ENCODE measurements around the gene KLHL13. TPM values are rescaled to one million over a fixed set of nuclear protein-coding genes. Genes with fewer than 3 reads are reported as not detected.

KLHL13 gene
- total RNA-seq, 1 experiment from 2014 or later: 0.82 TPM

DNA sequence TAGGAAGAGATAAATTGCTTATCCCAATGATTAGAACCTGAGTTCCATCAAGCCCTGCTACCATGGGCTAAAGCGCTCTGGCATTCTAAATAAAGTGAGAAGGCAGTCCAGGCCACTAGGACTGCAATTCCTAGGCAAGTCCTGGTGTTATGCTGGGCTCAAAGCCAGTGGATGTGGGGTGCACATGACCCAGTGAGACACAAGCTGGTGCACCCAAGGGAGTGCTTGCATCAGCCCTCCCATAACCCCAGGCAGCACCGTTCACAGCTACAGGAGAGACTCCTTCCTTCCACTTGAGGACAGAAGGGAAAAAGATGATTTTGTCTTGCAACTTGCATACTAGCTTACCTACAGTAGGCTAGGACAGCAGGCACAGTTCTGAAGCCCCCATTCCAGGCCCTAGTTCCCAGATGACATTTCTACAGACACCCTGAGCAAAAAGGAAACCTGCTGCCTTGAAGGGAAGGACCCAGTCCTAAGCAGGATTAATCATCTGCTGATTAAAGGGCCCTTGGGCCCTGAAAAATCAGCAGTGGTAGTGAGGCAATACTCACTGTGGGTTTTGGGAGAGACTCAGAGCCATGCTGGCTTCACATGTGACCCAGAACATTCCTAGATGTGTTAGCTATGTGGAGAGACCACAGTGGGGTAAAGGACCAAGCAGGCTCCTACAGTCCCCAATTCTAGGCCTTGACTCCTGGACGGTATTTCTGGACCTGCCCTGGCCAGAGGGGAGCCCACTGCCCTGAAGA is 77.8 kb downstream of the KLHL13 start:
- Histone ChIP-seq H3K27ac (ENCODE audit: low read length) (no peak overlapping the region), H3K9me3 (ENCODE audit: control insufficient read depth, insufficient read depth, low read depth, low read length) (no peaks in the 10 kb centered on the region), H3K36me3 (ENCODE audit: control insufficient read depth, insufficient read depth, low read length) (no peaks in the 10 kb centered on the region), H3K27me3 (ENCODE audit: control insufficient read depth, insufficient read depth, low read length) (no peaks in the 10 kb centered on the region), H3K4me3 (ENCODE audit: low read depth in 2 of 2, low read length in 2 of 2) (no peak overlapping the region), H3K4me1 (ENCODE audit: control insufficient read depth, insufficient read depth, low read length) (no peaks in the 10 kb centered on the region)
- TF ChIP-seq TCF7L2 (IDR thresholded peaks at IDR 0.05; ENCODE audit: low read depth, low read length): no peak
- no peak for TF ChIP-seq POLR2AphosphoS5 (IDR thresholded peaks at IDR 0.05; ENCODE audit: low read depth, low read length)
- TF ChIP-seq, protein P1, sequence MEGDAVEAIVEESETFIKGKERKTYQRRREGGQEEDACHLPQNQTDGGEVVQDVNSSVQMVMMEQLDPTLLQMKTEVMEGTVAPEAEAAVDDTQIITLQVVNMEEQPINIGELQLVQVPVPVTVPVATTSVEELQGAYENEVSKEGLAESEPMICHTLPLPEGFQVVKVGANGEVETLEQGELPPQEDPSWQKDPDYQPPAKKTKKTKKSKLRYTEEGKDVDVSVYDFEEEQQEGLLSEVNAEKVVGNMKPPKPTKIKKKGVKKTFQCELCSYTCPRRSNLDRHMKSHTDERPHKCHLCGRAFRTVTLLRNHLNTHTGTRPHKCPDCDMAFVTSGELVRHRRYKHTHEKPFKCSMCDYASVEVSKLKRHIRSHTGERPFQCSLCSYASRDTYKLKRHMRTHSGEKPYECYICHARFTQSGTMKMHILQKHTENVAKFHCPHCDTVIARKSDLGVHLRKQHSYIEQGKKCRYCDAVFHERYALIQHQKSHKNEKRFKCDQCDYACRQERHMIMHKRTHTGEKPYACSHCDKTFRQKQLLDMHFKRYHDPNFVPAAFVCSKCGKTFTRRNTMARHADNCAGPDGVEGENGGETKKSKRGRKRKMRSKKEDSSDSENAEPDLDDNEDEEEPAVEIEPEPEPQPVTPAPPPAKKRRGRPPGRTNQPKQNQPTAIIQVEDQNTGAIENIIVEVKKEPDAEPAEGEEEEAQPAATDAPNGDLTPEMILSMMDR (IDR thresholded peaks at IDR 0.05): no peak
- TF ChIP-seq REST (IDR thresholded peaks at IDR 0.05; ENCODE audit: insufficient read depth in 1 of 2, low read depth in 2 of 2, low read length in 1 of 2): no peak
- no peak for TF ChIP-seq SIN3A (IDR thresholded peaks at IDR 0.05; ENCODE audit: borderline replicate concordance, insufficient read depth, low read depth, low read length)
- no peak for ATAC-seq
- DNase-seq (ENCODE audit: low read depth, low spot score): no peak
- intact Hi-C loops (cut with micrococcal nuclease; ENCODE audit: unreplicated experiment): no loop called here
- ChIA-PET CTCF (no interaction called here), POLR2A (no interaction called here)
- in situ Hi-C loops (cut with HindIII; ENCODE audit: low pct_unique_long_range_greater_than_20kb, low sequenced_read_pairs): no loop called here
- BruUV-seq (replicated peaks): no TSS peak

DNA sequence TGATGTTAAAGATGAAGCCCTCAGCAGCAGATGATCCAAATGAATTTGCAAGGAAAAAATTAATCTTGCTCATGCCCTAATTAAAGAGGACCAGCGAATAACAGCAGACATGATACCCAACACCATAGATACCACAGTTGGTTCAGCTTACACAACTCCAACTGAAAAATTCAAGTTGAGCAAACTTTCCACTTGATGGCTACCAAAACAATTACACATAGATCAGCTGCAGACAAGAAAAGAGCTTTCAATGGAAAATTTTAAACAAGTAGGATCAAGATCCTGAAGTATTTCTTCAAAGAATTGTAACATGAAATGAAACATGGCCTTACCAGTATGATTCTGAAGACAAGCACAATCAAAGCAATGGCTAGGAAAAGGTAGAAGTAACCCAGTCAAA is 90.0 kb downstream of the KLHL13 start:
- no peak for ATAC-seq
- no peak for TF ChIP-seq SIN3A (IDR thresholded peaks at IDR 0.05; ENCODE audit: borderline replicate concordance, insufficient read depth, low read depth, low read length)
- TF ChIP-seq REST (IDR thresholded peaks at IDR 0.05; ENCODE audit: insufficient read depth in 1 of 2, low read depth in 2 of 2, low read length in 1 of 2): no peak
- no peak for TF ChIP-seq POLR2AphosphoS5 (IDR thresholded peaks at IDR 0.05; ENCODE audit: low read depth, low read length)
- TF ChIP-seq TCF7L2 (IDR thresholded peaks at IDR 0.05; ENCODE audit: low read depth, low read length): no peak
- TF ChIP-seq, protein P1 (IDR thresholded peaks at IDR 0.05): no peak
- no TSS peak for BruUV-seq (replicated peaks)
- Histone ChIP-seq H3K4me3 (ENCODE audit: low read depth in 2 of 2, low read length in 2 of 2) (no peak overlapping the region), H3K27ac (ENCODE audit: low read length) (no peak overlapping the region), H3K9me3 (ENCODE audit: control insufficient read depth, insufficient read depth, low read depth, low read length) (no peaks in the 10 kb centered on the region), H3K4me1 (ENCODE audit: control insufficient read depth, insufficient read depth, low read length) (no peaks in the 10 kb centered on the region), H3K36me3 (ENCODE audit: control insufficient read depth, insufficient read depth, low read length) (no peaks in the 10 kb centered on the region), H3K27me3 (ENCODE audit: control insufficient read depth, insufficient read depth, low read length) (no peaks in the 10 kb centered on the region)
- in situ Hi-C loops (cut with HindIII; ENCODE audit: low pct_unique_long_range_greater_than_20kb, low sequenced_read_pairs) (no loop called here), intact Hi-C loops (cut with micrococcal nuclease; ENCODE audit: unreplicated experiment) (no loop called here)
- ChIA-PET POLR2A (no interaction called here), CTCF (no interaction called here)
- no peak for DNase-seq (ENCODE audit: low read depth, low spot score)
